ENCODE results near the gene SERPINA4. TPM values are rescaled to one million over a fixed set of nuclear protein-coding genes. Genes with fewer than 3 reads are reported as not detected.

The SERPINA4 gene
- total and polyA plus RNA-seq, 2 experiments from 2014 or later: not detected

DNA sequence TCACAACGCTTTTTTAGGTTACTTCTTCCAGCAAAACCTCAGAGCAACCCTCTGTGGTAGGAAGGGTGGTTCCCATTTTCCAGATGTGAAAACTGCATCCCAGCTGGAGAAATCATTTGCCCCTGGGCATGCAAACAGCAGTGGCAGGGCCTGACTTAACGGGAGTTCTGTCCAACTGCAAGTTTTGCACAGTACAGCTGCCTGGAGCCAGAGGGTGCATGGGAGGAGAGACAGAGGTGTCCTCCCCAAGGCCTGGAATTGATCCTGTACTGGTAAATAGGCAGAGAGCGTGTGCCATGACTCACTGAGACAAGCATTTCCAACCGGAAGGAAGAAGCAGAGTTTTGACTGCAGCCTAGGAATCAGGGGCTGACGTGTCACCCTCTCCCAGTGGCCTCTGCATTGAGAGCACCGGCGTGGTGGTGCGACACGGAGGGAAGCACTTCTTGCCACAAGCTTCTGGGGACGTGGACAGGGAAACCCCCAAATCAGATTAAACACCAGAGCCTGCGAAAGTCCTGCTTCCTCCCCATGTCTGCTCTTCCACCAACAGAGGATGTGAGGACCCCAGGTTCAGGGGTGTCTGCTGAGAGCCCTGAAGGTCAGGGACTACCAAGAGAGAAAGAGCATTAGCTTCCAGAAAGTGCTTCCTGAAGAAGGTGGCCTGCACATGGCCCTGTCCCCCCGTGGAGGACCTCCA is 19.0 kb upstream of the SERPINA4 start:
- Histone ChIP-seq H2AFZ (no peak overlapping the region), H3K9me2 (ENCODE audit: insufficient read depth) (no peaks in the 10 kb centered on the region), H3K4me2 (no peak overlapping the region), H3K4me3 (no peak overlapping the region), H3F3A (replicated peaks; ENCODE audit: low read depth) (no peaks in the 10 kb centered on the region), H3K36me3 (ENCODE audit: insufficient read depth) (no peaks in the 10 kb centered on the region), H3K79me2 (replicated peaks; ENCODE audit: insufficient read depth) (no peaks in the 10 kb centered on the region), H3K27me3 (ENCODE audit: insufficient read depth) (no peaks in the 10 kb centered on the region), H3K4me1 (ENCODE audit: insufficient read depth) (peaks cover 7% of the 10 kb centered on the region; the same call in 1 of the 2 replicates), H4K20me1 (replicated peaks; ENCODE audit: insufficient read depth) (no peaks in the 10 kb centered on the region), H3K27ac (ENCODE audit: low read depth) (no peak overlapping the region)
- Mint-ChIP-seq H3K36me3 (ENCODE audit: low read depth) (no peaks in the 10 kb centered on the region), H3K9me3 (no peaks in the 10 kb centered on the region), H3K27me3 (ENCODE audit: insufficient read depth, low read depth, poor library complexity) (peaks cover 7% of the 10 kb centered on the region), H3K4me3 (no peak overlapping the region), H3K4me1 (peaks cover 19% of the 10 kb centered on the region), H3K27ac (no peak overlapping the region)
- DNase-seq (ENCODE audit: low spot score): no peak
- no peak for ATAC-seq
- TF ChIP-seq JUNB (IDR thresholded peaks at IDR 0.05; ENCODE audit: unreplicated experiment): no peak
- TF ChIP-seq, protein P1, sequence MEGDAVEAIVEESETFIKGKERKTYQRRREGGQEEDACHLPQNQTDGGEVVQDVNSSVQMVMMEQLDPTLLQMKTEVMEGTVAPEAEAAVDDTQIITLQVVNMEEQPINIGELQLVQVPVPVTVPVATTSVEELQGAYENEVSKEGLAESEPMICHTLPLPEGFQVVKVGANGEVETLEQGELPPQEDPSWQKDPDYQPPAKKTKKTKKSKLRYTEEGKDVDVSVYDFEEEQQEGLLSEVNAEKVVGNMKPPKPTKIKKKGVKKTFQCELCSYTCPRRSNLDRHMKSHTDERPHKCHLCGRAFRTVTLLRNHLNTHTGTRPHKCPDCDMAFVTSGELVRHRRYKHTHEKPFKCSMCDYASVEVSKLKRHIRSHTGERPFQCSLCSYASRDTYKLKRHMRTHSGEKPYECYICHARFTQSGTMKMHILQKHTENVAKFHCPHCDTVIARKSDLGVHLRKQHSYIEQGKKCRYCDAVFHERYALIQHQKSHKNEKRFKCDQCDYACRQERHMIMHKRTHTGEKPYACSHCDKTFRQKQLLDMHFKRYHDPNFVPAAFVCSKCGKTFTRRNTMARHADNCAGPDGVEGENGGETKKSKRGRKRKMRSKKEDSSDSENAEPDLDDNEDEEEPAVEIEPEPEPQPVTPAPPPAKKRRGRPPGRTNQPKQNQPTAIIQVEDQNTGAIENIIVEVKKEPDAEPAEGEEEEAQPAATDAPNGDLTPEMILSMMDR (conservative IDR thresholded peaks at IDR 0.05; ENCODE audit: low read depth in 2 of 2): no peak
- TF ChIP-seq ZNF331 (CRISPR knock-in tag; IDR thresholded peaks at IDR 0.05; ENCODE audit: low read depth): no peak
- no peak for TF ChIP-seq EZH2phosphoT487 (IDR thresholded peaks at IDR 0.05; ENCODE audit: unreplicated experiment)
- TF ChIP-seq, protein P2, sequence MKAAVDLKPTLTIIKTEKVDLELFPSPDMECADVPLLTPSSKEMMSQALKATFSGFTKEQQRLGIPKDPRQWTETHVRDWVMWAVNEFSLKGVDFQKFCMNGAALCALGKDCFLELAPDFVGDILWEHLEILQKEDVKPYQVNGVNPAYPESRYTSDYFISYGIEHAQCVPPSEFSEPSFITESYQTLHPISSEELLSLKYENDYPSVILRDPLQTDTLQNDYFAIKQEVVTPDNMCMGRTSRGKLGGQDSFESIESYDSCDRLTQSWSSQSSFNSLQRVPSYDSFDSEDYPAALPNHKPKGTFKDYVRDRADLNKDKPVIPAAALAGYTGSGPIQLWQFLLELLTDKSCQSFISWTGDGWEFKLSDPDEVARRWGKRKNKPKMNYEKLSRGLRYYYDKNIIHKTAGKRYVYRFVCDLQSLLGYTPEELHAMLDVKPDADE (IDR thresholded peaks at IDR 0.05): no peak
- no peak for TF ChIP-seq ZNF114 (CRISPR knock-in tag; IDR thresholded peaks at IDR 0.05)
- TF ChIP-seq STAT1 (IDR thresholded peaks at IDR 0.05; ENCODE audit: unreplicated experiment): no peak
- TF ChIP-seq EZH2 (IDR thresholded peaks at IDR 0.05; ENCODE audit: low read depth, unreplicated experiment): no peak
- TF ChIP-seq, protein P3, sequence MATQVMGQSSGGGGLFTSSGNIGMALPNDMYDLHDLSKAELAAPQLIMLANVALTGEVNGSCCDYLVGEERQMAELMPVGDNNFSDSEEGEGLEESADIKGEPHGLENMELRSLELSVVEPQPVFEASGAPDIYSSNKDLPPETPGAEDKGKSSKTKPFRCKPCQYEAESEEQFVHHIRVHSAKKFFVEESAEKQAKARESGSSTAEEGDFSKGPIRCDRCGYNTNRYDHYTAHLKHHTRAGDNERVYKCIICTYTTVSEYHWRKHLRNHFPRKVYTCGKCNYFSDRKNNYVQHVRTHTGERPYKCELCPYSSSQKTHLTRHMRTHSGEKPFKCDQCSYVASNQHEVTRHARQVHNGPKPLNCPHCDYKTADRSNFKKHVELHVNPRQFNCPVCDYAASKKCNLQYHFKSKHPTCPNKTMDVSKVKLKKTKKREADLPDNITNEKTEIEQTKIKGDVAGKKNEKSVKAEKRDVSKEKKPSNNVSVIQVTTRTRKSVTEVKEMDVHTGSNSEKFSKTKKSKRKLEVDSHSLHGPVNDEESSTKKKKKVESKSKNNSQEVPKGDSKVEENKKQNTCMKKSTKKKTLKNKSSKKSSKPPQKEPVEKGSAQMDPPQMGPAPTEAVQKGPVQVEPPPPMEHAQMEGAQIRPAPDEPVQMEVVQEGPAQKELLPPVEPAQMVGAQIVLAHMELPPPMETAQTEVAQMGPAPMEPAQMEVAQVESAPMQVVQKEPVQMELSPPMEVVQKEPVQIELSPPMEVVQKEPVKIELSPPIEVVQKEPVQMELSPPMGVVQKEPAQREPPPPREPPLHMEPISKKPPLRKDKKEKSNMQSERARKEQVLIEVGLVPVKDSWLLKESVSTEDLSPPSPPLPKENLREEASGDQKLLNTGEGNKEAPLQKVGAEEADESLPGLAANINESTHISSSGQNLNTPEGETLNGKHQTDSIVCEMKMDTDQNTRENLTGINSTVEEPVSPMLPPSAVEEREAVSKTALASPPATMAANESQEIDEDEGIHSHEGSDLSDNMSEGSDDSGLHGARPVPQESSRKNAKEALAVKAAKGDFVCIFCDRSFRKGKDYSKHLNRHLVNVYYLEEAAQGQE (IDR thresholded peaks at IDR 0.05; ENCODE audit: unreplicated experiment): no peak
- no peak for TF ChIP-seq NANOG (IDR thresholded peaks at IDR 0.05; ENCODE audit: borderline replicate concordance)
- no peak for TF ChIP-seq POLR2AphosphoS5 (IDR thresholded peaks at IDR 0.05; ENCODE audit: low read depth)
- TF ChIP-seq CREB1 (CRISPR knock-in tag; IDR thresholded peaks at IDR 0.05; ENCODE audit: low read depth): no peak

Measured in GM23338 (cell line).